ENCODE results near the gene SOX8.
"Not testable (repeated sequence)": the region's sequence is repeated elsewhere in the genome, so short reads cannot be mapped to it uniquely, and the experiment has no call there.

The SOX8 gene
- long read RNA-seq, donor 1, partial matches to known transcripts = 0 of 3 reads
- long read RNA-seq, donor 1, other reads (novel, unspliced or antisense) = 0 of 3 reads
- long read RNA-seq, donor 2 = 0 reads
- long read RNA-seq, donor 3, full-length matches to known transcripts = 1 of 1 reads
- long read RNA-seq, donor 3, partial matches to known transcripts = 0 of 1 reads
- long read RNA-seq, donor 3, other reads (novel, unspliced or antisense) = 0 of 1 reads
- long read RNA-seq, donor 4, partial matches to known transcripts = 0 of 1 reads
- long read RNA-seq, donor 4, other reads (novel, unspliced or antisense) = 0 of 1 reads
- long read RNA-seq, donor 5 = 0 reads
- long read RNA-seq, donor 6, partial matches to known transcripts = 0 of 2 reads
- long read RNA-seq, donor 6, other reads (novel, unspliced or antisense) = 0 of 2 reads
- long read RNA-seq, donor 7 = 0 reads
- long read RNA-seq, donor 8, partial matches to known transcripts = 0 of 2 reads
- long read RNA-seq, donor 8, other reads (novel, unspliced or antisense) = 0 of 2 reads

- DNase-seq = no peak
Measured at GRCh38 chr16:981695-982144, at the start of gene SOX8. SOX8 (plus strand) TSS chr16:981770; CDS start chr16:981923, 153 bp downstream.

GRCh38 chr16:932831-933330, 48.7 kb upstream of the SOX8 start:
- no peak for DNase-seq

GRCh38 chr16:933581-933980, 48.0 kb upstream of the SOX8 start:
- DNase-seq = no peak

- DNase-seq = no peak
Measured at GRCh38 chr16:934178-934577, 47.4 kb upstream of the SOX8 start.

- DNase-seq = no peak
Measured at GRCh38 chr16:935684-936083, 45.9 kb upstream of the SOX8 start.

GRCh38 chr16:937311-937710, 44.3 kb upstream of the SOX8 start:
- no peak for DNase-seq

- no peak for DNase-seq
Measured at GRCh38 chr16:937723-938122, 43.8 kb upstream of the SOX8 start.

- DNase-seq = no peak
Measured at GRCh38 chr16:938136-938535, 43.4 kb upstream of the SOX8 start.

- no peak for DNase-seq
Measured at GRCh38 chr16:938752-939151, 42.8 kb upstream of the SOX8 start.

GRCh38 chr16:939311-939710, 42.3 kb upstream of the SOX8 start:
- DNase-seq = no peak

GRCh38 chr16:939941-940340, 41.6 kb upstream of the SOX8 start:
- DNase-seq = no peak

GRCh38 chr16:942436-943060, 39.0 kb upstream of the SOX8 start:
- no peak for DNase-seq

GRCh38 chr16:943971-944370, 37.6 kb upstream of the SOX8 start:
- no peak for DNase-seq

- no peak for DNase-seq
Measured at GRCh38 chr16:945271-946047, 36.1 kb upstream of the SOX8 start.

- DNase-seq = no peak
Measured at GRCh38 chr16:946048-946395, 35.5 kb upstream of the SOX8 start.

GRCh38 chr16:947255-947921, 34.2 kb upstream of the SOX8 start:
- DNase-seq = no peak

- not testable (repeated sequence) for DNase-seq
Measured at GRCh38 chr16:947922-948303, 33.7 kb upstream of the SOX8 start.

GRCh38 chr16:948767-949166, 32.8 kb upstream of the SOX8 start:
- not testable (repeated sequence) for DNase-seq

- DNase-seq = not testable (repeated sequence)
Measured at GRCh38 chr16:950733-951573, 30.6 kb upstream of the SOX8 start.

- no peak for DNase-seq
Measured at GRCh38 chr16:951660-952301, 29.8 kb upstream of the SOX8 start.

- DNase-seq = no peak
Measured at GRCh38 chr16:952321-952720, 29.2 kb upstream of the SOX8 start.

Measured in right kidney (tissue), 9 donors.